Keratinocyte (primary cell): Measurements from ENCODE around the gene TSSC4. TPM values are rescaled to one million over a fixed set of nuclear protein-coding genes. Genes with fewer than 3 reads are reported as not detected.

ENCODE experiments used
- DNase-seq: peaks from one replicate; pipeline ENCODE4 v3.0.0-alpha.2; 2011; ENCODE audit warnings: low read depth, missing footprints, low spot score
- FAIRE-seq: peaks from 2 replicates; lab custom pipeline; 2011; peaks lifted over from hg19 to GRCh38; lab: Jason Lieb, UNC
- H2AFZ ChIP-seq: 2 replicates; pipeline ENCODE4 v1.6.0; 2012; ENCODE audit warnings: low read length, control low read depth, inconsistent platforms; ENCODE audit not compliant: control insufficient read depth
- H3K27ac ChIP-seq: 2 replicates; pipeline ENCODE4 v1.5.1; 2011; ENCODE audit warnings: low read length; ENCODE audit not compliant: control insufficient read depth, insufficient read depth
- H3K27me3 ChIP-seq: 3 replicates; pipeline ENCODE4 v1.6.0; 2011; ENCODE audit warnings: low read length; ENCODE audit not compliant: control insufficient read depth, insufficient read depth; ENCODE audit errors: extremely low read depth
- H3K36me3 ChIP-seq, 2 experiments: 2 replicates in 1 of 2; 3 replicates in 1 of 2; pipeline ENCODE4 v1.5.1; 2011; ENCODE audit warnings: low read length in 2 of 2, mild to moderate bottlenecking in 1 of 2; ENCODE audit not compliant: control insufficient read depth in 2 of 2, insufficient read depth in 2 of 2; ENCODE audit errors: extremely low read depth in 1 of 2
- H3K4me1 ChIP-seq: 3 replicates; pipeline ENCODE4 v1.5.1; 2011; ENCODE audit warnings: low read length; ENCODE audit not compliant: control insufficient read depth, insufficient read depth; ENCODE audit errors: extremely low read depth
- H3K4me2 ChIP-seq: 3 replicates; pipeline ENCODE4 v1.6.0; 2011; ENCODE audit warnings: low read depth, low read length; ENCODE audit not compliant: control insufficient read depth, insufficient read depth; ENCODE audit errors: extremely low read depth
- H3K4me3 ChIP-seq, 3 experiments: fragments of 200-600 bp in 1 of 3; sonication (generic) in 1 of 3; 2 replicates in 2 of 3; 3 replicates in 1 of 3; pipeline ENCODE4 v1.5.1; 2011 to 2016; ENCODE audit warnings: low read length in 3 of 3, mild to moderate bottlenecking in 3 of 3, control low read depth in 2 of 3, inconsistent platforms in 1 of 3, low read depth in 1 of 3, mixed read lengths in 1 of 3, mixed run types in 1 of 3, moderate library complexity in 1 of 3; ENCODE audit not compliant: control insufficient read depth in 2 of 3, insufficient read depth in 2 of 3; ENCODE audit errors: extremely low read depth in 1 of 3
- H3K79me2 ChIP-seq: 2 replicates; pipeline ENCODE4 v1.6.0; 2012; ENCODE audit warnings: low read length; ENCODE audit not compliant: control insufficient read depth, insufficient read depth
- H3K9ac ChIP-seq: 3 replicates; pipeline ENCODE4 v1.6.0; 2011; ENCODE audit warnings: low read length; ENCODE audit not compliant: control insufficient read depth, insufficient read depth; ENCODE audit errors: extremely low read depth
- H3K9me1 ChIP-seq: 3 replicates; pipeline ENCODE4 v1.6.0; 2011; ENCODE audit warnings: low read length; ENCODE audit not compliant: control insufficient read depth, insufficient read depth; ENCODE audit errors: extremely low read depth
- H3K9me3 ChIP-seq: 2 replicates; pipeline ENCODE4 v1.5.1; 2012; ENCODE audit warnings: low read depth, low read length; ENCODE audit not compliant: control insufficient read depth
- H4K20me1 ChIP-seq: 3 replicates; pipeline ENCODE4 v1.6.0; 2011; ENCODE audit warnings: low read length; ENCODE audit not compliant: control insufficient read depth, insufficient read depth; ENCODE audit errors: extremely low read depth
- CTCF ChIP-seq, 3 experiments: IDR thresholded peaks in 1 of 3; conservative IDR thresholded peaks in 1 of 3; optimal IDR thresholded peaks in 1 of 3; 2 replicates in 2 of 3; 3 replicates in 1 of 3; pipeline versions ENCODE3 to v1.5.1; 2011; ENCODE audit warnings: low read length in 3 of 3, mild to moderate bottlenecking in 3 of 3, moderate library complexity in 2 of 3, control low read depth in 1 of 3, inconsistent platforms in 1 of 3; ENCODE audit not compliant: insufficient read depth in 2 of 3; ENCODE audit errors: extremely low read depth in 1 of 3
- EZH2 ChIP-seq: IDR thresholded peaks from one replicate; pipeline ENCODE4 v1.6.1; 2012; ENCODE audit warnings: inconsistent platforms, mild to moderate bottlenecking, low read length, moderate library complexity
- dilution Hi-C: fragments of 300-500 bp; cut with MboI; formaldehyde crosslinking; loops from one replicate; pipeline ENCODE4 v1.7.0; 2020; ENCODE audit warnings: low sequenced_read_pairs; ENCODE audit not compliant: extremely low pct_ligation_motif_present
- polyA plus RNA-seq, 5 experiments: library from polyadenylated mRNA; depleted of rRNA in 3 of 5; stranded (reverse) in 3 of 5; stranded (forward) in 1 of 5; unstranded in 1 of 5; fragments of >200 nt; gene quantifications; 1 replicate in 1 of 5; 2 replicates in 3 of 5; 3 replicates in 1 of 5; pipeline versions ENCODE4 v1.2.1 to v1.2.3, GENCODE V29; 2011 to 2012; ENCODE audit warnings: missing spikeins in 2 of 5, low read depth in 1 of 5, low replicate concordance in 1 of 5

TSSC4 gene
- polyA plus RNA-seq, 1 donor (not counting 4 experiments of a cell fraction or from before 2014, with no cell fraction given): 15.9 TPM

- no peak for FAIRE-seq
- H3K9me3 ChIP-seq: no peaks in the 10 kb centered on the region
- no peaks in the 10 kb centered on the region for H3K36me3 ChIP-seq
- dilution Hi-C loops: no loop called here
- H3K27me3 ChIP-seq: peaks cover 43% of the 10 kb centered on the region
- no peak overlapping the region for H2AFZ ChIP-seq
- TF ChIP-seq EZH2: no peak
- TF ChIP-seq CTCF (optimal IDR thresholded peaks at IDR 0.05 in 1 of 3, IDR thresholded peaks at IDR 0.05 in 1 of 3, conservative IDR thresholded peaks at IDR 0.05 in 1 of 3; ENCODE audit: extremely low read depth in 1 of 3, insufficient read depth in 2 of 3, low read length in 3 of 3): no peak
- no peaks in the 10 kb centered on the region for H3K9me1 ChIP-seq
- H3K4me2 ChIP-seq: no peak overlapping the region
- H3K27ac ChIP-seq: no peak overlapping the region
- no peaks in the 10 kb centered on the region for H3K79me2 ChIP-seq
- no peaks in the 10 kb centered on the region for H4K20me1 ChIP-seq
- H3K4me3 ChIP-seq: no peak overlapping the region
- no peaks in the 10 kb centered on the region for H3K4me1 ChIP-seq
- DNase-seq: no peak
- no peak overlapping the region for H3K9ac ChIP-seq
These were observed 48.4 kb downstream of the TSSC4 start for GRCh38 chr11:2448661-2449547.

- no peak for TF ChIP-seq CTCF (optimal IDR thresholded peaks at IDR 0.05 in 1 of 3, IDR thresholded peaks at IDR 0.05 in 1 of 3, conservative IDR thresholded peaks at IDR 0.05 in 1 of 3; ENCODE audit: extremely low read depth in 1 of 3, insufficient read depth in 2 of 3, low read length in 3 of 3)
- TF ChIP-seq EZH2: no peak
- H3K4me3 ChIP-seq: no peak overlapping the region
- no peaks in the 10 kb centered on the region for H3K9me3 ChIP-seq
- H3K4me2 ChIP-seq: no peak overlapping the region
- no peak overlapping the region for H3K27ac ChIP-seq
- dilution Hi-C loops: no loop called here
- H3K27me3 ChIP-seq: peaks cover 39% of the 10 kb centered on the region
- H3K4me1 ChIP-seq: no peaks in the 10 kb centered on the region
- H2AFZ ChIP-seq: no peak overlapping the region
- H4K20me1 ChIP-seq: no peaks in the 10 kb centered on the region
- no peaks in the 10 kb centered on the region for H3K79me2 ChIP-seq
- no peaks in the 10 kb centered on the region for H3K36me3 ChIP-seq
- no peak for FAIRE-seq
- no peak overlapping the region for H3K9ac ChIP-seq
- no peak for DNase-seq
- no peaks in the 10 kb centered on the region for H3K9me1 ChIP-seq
These were observed 49.2 kb downstream of the TSSC4 start for GRCh38 chr11:2449548-2450320.
